Peyer's patch (tissue), 4 donors: ENCODE results near the gene TMX4.

Source experiments
- CTCF ChIP-seq, 6 experiments: fragments of 450-650 bp in 4 of 6; fragments of 200-600 bp in 2 of 6; sonication (generic) in 1 of 6; IDR thresholded peaks; one replicate each; pipeline ENCODE4 v1.5.1; 2017 to 2019; ENCODE audit warnings: antibody characterized with exemption in 6 of 6, mild to moderate bottlenecking in 3 of 6, moderate library complexity in 1 of 6
- POLR2A ChIP-seq, 2 donors: fragments of 450-650 bp; IDR thresholded peaks; one replicate each; pipeline ENCODE4 v1.5.1; 2017; ENCODE audit warnings: antibody characterized with exemption in 2 of 2, mild to moderate bottlenecking in 2 of 2, moderate library complexity in 2 of 2

- TF ChIP-seq CTCF (IDR thresholded peaks at IDR 0.05) (no peak), POLR2A (IDR thresholded peaks at IDR 0.05) (no peak)
Measured at GRCh38 chr20:7950387-7950786, 69.2 kb downstream of the TMX4 start.
